Mucosa of stomach (tissue), 1 donor: ENCODE data around the gene ATRNL1.
"Not testable (repeated sequence)": the region's sequence is repeated elsewhere in the genome, so short reads cannot be mapped to it uniquely, and the experiment has no call there.

Experiments
- H3K27me3 ChIP-seq: one replicate; pipeline ENCODE4 v1.7.0; 2013; ENCODE audit warnings: mild to moderate bottlenecking, low read length; ENCODE audit not compliant: control insufficient read depth, insufficient read depth
- H3K36me3 ChIP-seq: one replicate; pipeline ENCODE4 v1.7.0; 2013; ENCODE audit warnings: low read length; ENCODE audit not compliant: control insufficient read depth, insufficient read depth
- H3K4me1 ChIP-seq: one replicate; pipeline ENCODE4 v1.7.0; 2013; ENCODE audit warnings: mild to moderate bottlenecking, low read length; ENCODE audit not compliant: control insufficient read depth, insufficient read depth
- H3K4me3 ChIP-seq: one replicate; pipeline ENCODE4 v1.7.0; 2013; ENCODE audit warnings: low read length
- H3K9ac ChIP-seq: one replicate; pipeline ENCODE4 v1.7.0; 2013; ENCODE audit warnings: mild to moderate bottlenecking, low read length, moderate library complexity
- H3K9me3 ChIP-seq: one replicate; pipeline ENCODE4 v1.7.0; 2013; ENCODE audit warnings: mild to moderate bottlenecking, low read length, moderate library complexity; ENCODE audit not compliant: control insufficient read depth
- donor health status: Pancreatic carcinoma.

The ATRNL1 gene

GRCh38 chr10:115253765-115254164 is 160.6 kb downstream of the ATRNL1 start:
- not testable (repeated sequence) for H3K36me3 ChIP-seq, H3K9ac ChIP-seq, H3K4me1 ChIP-seq, H3K4me3 ChIP-seq, H3K27me3 ChIP-seq, H3K9me3 ChIP-seq

- Histone ChIP-seq H3K27me3 (no peaks in the 10 kb centered on the region), H3K4me3 (no peak overlapping the region), H3K9ac (no peak overlapping the region), H3K36me3 (no peaks in the 10 kb centered on the region), H3K4me1 (no peaks in the 10 kb centered on the region), H3K9me3 (no peaks in the 10 kb centered on the region)
Observed at GRCh38 chr10:115272482-115272881, 179.3 kb downstream of the ATRNL1 start.

- H3K4me3 ChIP-seq, result no peak overlapping the region
- no peaks in the 10 kb centered on the region for H3K36me3 ChIP-seq
- H3K9ac ChIP-seq, result no peak overlapping the region
- H3K27me3 ChIP-seq, result no peaks in the 10 kb centered on the region
- no peaks in the 10 kb centered on the region for H3K4me1 ChIP-seq
- H3K9me3 ChIP-seq, result no peaks in the 10 kb centered on the region
Observed at GRCh38 chr10:115278294-115278693, 185.1 kb downstream of the ATRNL1 start.

- H3K27me3 ChIP-seq, result no peaks in the 10 kb centered on the region
- no peaks in the 10 kb centered on the region for H3K9me3 ChIP-seq
- no peak overlapping the region for H3K9ac ChIP-seq
- H3K36me3 ChIP-seq, result no peaks in the 10 kb centered on the region
- no peaks in the 10 kb centered on the region for H3K4me1 ChIP-seq
- H3K4me3 ChIP-seq, result no peak overlapping the region
Observed at GRCh38 chr10:115295213-115295805, 202.1 kb downstream of the ATRNL1 start.

- H3K9me3 ChIP-seq, result no peaks in the 10 kb centered on the region
Observed at GRCh38 chr10:115300080-115300479, 206.9 kb downstream of the ATRNL1 start.

GRCh38 chr10:115319669-115320068 is 226.5 kb downstream of the ATRNL1 start:
- not testable (repeated sequence) for H3K27me3 ChIP-seq, H3K9ac ChIP-seq, H3K4me3 ChIP-seq, H3K4me1 ChIP-seq, H3K9me3 ChIP-seq, H3K36me3 ChIP-seq

More at GRCh38 chr10:115300080-115300479, 206.9 kb downstream of the ATRNL1 start:
- no peaks in the 10 kb centered on the region for H3K27me3 ChIP-seq
- no peaks in the 10 kb centered on the region for H3K36me3 ChIP-seq
- H3K4me1 ChIP-seq, result no peaks in the 10 kb centered on the region
- no peak overlapping the region for H3K4me3 ChIP-seq
- H3K9ac ChIP-seq, result no peak overlapping the region

- Histone ChIP-seq H3K36me3 (no peaks in the 10 kb centered on the region), H3K9ac (no peak overlapping the region), H3K4me1 (no peaks in the 10 kb centered on the region), H3K27me3 (no peaks in the 10 kb centered on the region), H3K9me3 (no peaks in the 10 kb centered on the region), H3K4me3 (no peak overlapping the region)
Observed at GRCh38 chr10:115321360-115321759, 228.2 kb downstream of the ATRNL1 start.

- H3K9ac ChIP-seq, result no peak overlapping the region
- H3K36me3 ChIP-seq, result no peaks in the 10 kb centered on the region
- H3K27me3 ChIP-seq, result no peaks in the 10 kb centered on the region
- no peaks in the 10 kb centered on the region for H3K4me1 ChIP-seq
- H3K4me3 ChIP-seq, result no peak overlapping the region
- no peaks in the 10 kb centered on the region for H3K9me3 ChIP-seq
Observed at GRCh38 chr10:115328331-115328730, 235.2 kb downstream of the ATRNL1 start.

- Histone ChIP-seq H3K9me3 (no peaks in the 10 kb centered on the region), H3K4me1 (no peaks in the 10 kb centered on the region), H3K27me3 (no peaks in the 10 kb centered on the region), H3K9ac (no peak overlapping the region), H3K36me3 (no peaks in the 10 kb centered on the region), H3K4me3 (no peak overlapping the region)
Observed at GRCh38 chr10:115335366-115335765, 242.2 kb downstream of the ATRNL1 start.

- H3K9me3 ChIP-seq, result no peaks in the 10 kb centered on the region
- no peak overlapping the region for H3K4me3 ChIP-seq
- no peaks in the 10 kb centered on the region for H3K4me1 ChIP-seq
- H3K9ac ChIP-seq, result no peak overlapping the region
- no peaks in the 10 kb centered on the region for H3K27me3 ChIP-seq
- no peaks in the 10 kb centered on the region for H3K36me3 ChIP-seq
Observed at GRCh38 chr10:115355162-115355760, 262.1 kb downstream of the ATRNL1 start.

GRCh38 chr10:115367920-115368319 is 274.8 kb downstream of the ATRNL1 start:
- not testable (repeated sequence) for H3K9me3 ChIP-seq, H3K9ac ChIP-seq, H3K36me3 ChIP-seq, H3K4me1 ChIP-seq, H3K27me3 ChIP-seq, H3K4me3 ChIP-seq

- Histone ChIP-seq H3K9me3 (no peaks in the 10 kb centered on the region), H3K4me3 (no peak overlapping the region), H3K36me3 (no peaks in the 10 kb centered on the region), H3K27me3 (no peaks in the 10 kb centered on the region), H3K4me1 (no peaks in the 10 kb centered on the region), H3K9ac (no peak overlapping the region)
Observed at GRCh38 chr10:115379064-115379463, 285.9 kb downstream of the ATRNL1 start.

GRCh38 chr10:115384665-115385064 is 291.5 kb downstream of the ATRNL1 start:
- no peak overlapping the region for H3K4me3 ChIP-seq
- no peaks in the 10 kb centered on the region for H3K27me3 ChIP-seq
- no peaks in the 10 kb centered on the region for H3K36me3 ChIP-seq
- no peak overlapping the region for H3K9ac ChIP-seq
- H3K9me3 ChIP-seq, result no peaks in the 10 kb centered on the region
- H3K4me1 ChIP-seq, result no peaks in the 10 kb centered on the region
